NCI-H1930 (cell line): ENCODE measurements around the gene PTPRN2.

Experiments
- DNase-seq, 2 experiments: peaks; one replicate each; lab custom pipeline; 2025; lab: John Stamatoyannopoulos, UW

PTPRN2 gene

DNA sequence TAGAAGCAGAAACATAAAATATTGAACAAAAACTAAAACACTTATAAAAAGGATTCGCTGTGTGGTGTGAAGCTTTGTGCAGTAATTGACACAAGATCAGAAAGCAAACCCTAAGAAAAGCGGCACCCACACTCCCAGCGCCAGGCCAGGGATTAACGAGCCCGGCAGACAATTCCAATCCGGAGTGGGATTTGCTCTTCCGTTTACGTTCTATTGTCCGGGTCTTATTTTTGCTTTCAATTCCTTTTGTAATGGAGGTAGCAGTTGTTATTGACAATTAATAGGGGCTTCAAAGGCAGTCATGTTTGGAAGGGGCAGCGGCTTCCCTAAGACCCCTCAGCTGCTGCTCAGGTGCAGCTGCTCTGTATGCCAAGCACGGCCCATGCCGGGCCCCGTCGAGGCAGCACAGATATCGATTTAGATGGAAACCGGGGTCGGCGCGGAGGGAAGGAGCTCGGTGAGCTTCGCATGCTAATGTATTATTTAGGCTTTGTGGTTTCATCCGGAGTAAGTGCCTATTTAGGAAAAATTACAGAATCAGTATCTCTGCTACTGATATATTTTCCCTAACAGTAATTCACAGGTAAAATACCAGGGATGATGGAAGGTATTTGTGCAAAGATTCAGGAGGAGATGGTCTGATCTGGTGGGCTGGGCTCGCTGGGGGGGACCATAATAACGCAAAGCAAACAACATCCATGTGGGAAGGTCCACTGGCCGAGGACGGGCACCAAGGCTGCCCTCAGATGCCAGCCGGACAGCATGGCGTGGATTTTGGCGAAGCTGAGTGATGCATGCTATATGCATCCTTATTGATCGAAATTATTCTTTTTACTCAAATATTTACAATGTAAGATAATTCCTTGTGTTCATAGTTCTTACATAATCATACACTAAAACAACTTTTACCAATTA lies 561.7 kb downstream of the PTPRN2 start:
- no peak for DNase-seq

DNA sequence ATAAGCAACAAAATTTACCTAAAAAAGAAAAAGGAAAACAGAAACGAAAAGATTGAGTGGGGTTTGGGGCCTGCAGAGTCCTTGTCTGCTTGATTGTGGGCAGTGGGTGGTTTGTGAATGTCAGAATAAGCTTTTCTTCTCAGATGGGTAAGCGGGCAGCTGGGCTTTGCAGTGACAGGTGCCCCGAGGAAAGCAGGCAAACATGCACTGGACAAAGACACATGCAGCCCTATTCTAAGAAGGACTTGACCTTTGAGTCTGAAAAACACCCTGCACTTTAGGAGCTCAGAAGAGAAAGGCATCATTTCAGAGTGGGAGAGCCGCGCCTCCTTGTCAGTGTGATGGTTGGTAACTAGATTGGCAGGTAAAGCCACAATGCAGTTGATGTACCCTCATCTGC lies 562.7 kb downstream of the PTPRN2 start:
- DNase-seq, result no peak

GRCh38 chr7:158024351-158024715 lies 563.3 kb downstream of the PTPRN2 start:
- DNase-seq, result no peak

- DNase-seq, result no peak
Observed at GRCh38 chr7:158023681-158024350, 563.8 kb downstream of the PTPRN2 start.

DNA sequence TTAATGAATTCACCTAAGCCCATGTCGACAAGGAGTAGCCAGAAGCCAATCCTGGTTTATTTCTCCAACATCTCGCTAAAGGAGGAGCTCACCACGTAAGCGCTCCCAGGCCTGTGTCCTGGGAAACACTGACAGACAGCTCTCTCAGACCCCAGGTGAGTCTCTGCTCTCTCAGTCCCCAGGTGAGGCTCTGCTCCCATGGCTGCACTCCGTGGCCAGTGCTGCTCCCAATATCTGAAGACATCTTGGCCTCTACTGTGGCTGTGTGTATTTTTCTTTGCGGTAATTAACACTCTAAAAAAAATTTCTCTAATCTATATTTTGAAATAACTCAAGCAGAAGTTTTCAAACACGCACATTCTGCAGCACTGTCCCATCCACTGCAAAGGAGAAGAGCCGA lies 564.5 kb downstream of the PTPRN2 start:
- DNase-seq, result no peak

DNA sequence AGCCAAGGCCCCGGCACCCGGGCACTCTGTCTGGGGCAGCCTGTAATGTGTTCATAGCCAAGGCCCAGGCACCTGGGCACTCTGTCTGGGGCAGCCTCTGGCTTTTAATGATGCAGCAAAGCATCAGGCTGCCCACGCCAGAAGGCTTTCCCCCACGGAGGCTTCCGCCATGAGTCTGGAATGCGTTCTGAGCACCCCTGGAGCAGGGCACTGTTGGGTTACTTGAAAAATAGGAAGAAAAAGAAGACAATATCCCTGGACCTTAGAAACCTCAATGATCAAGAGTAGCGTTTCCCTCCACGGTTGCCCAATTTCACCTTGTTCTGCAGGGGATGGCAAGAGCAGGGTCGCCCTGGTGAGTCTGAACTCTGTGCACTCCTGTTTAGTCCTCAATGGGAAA lies 565.0 kb downstream of the PTPRN2 start:
- DNase-seq, result no peak

- DNase-seq, result no peak
Observed at GRCh38 chr7:158021836-158022235, 565.8 kb downstream of the PTPRN2 start.

GRCh38 chr7:158020706-158021095 lies 566.9 kb downstream of the PTPRN2 start:
- no peak for DNase-seq

- no peak for DNase-seq
Observed at GRCh38 chr7:158019726-158020705, 567.6 kb downstream of the PTPRN2 start.

DNA sequence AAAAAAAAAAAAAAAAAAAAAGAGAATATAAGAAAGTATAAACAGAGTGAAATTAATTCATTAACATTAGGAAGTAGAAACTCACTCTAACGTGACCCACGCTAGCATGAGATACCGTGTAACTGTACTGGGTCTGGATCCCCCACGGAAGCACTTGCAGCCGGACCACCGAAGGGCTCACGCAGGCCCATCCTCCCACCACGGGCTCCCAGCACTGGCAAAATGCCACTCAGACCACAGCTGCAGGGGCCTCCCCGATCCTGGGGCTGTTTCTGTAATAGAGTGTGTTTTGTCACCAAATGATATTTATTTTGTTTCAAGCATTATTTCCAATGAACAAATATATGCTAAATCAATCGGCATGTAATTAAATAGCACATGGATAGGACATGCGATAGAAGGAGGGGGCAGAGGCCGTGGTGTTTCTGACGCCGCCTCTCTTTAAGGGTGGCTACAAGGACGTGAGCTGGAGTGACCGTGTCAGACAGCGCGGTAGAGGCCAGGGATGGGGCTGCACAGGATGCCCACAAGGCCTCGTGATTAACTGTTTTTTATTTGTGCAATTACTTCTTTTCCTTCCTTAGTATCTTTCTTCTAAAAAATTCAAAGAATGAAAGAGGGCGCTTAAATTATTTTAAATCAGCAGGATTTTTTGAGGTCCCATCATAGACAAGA lies 568.5 kb downstream of the PTPRN2 start:
- DNase-seq, result no peak

GRCh38 chr7:158018098-158018762 lies 569.4 kb downstream of the PTPRN2 start:
- DNase-seq, result no peak

- DNase-seq, result no peak
Observed at GRCh38 chr7:158017111-158018097, 570.2 kb downstream of the PTPRN2 start.

- no peak for DNase-seq
Observed at GRCh38 chr7:158016180-158017097, 571.2 kb downstream of the PTPRN2 start.

GRCh38 chr7:158015403-158016179 lies 572.0 kb downstream of the PTPRN2 start:
- no peak for DNase-seq

DNA sequence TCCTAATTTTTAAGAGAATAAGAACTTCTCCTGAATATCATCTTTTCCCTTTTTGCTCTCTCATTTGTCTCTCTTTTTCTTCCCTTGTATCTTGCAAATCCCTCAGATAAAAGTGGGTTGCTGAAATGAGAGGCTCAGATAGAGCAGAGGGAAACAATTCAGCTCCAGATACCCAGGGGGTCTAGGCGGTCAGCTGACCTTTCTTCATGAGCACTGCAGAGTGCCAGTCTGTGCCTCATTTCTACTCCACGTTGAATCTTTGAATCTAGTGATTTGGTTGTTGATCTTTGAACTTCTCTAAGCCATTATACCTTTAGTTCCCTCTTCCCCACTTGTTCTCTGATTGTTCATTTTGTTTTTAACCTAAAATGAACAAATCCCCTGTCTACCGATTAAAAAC lies 572.6 kb downstream of the PTPRN2 start:
- DNase-seq, result no peak

GRCh38 chr7:158013085-158013668 lies 574.4 kb downstream of the PTPRN2 start:
- DNase-seq, result no peak

DNA sequence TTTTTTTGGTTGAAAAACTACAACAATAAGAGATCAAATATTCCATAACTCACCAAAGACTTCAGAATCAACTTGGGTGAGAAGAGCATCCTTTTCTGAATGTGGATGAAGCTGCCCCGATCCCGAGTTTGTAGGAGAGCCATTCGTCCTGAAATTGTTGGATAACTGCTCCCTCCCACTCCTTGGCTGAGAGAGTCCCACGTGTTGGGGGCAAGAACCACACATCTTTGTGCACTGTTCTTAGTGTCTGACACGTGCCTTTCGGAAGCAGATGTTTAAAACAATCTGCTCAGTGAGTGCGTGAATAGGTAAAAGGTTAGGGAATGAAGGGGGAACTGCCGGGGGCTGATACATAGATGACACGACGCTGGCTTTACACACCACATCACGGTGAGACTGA lies 575.7 kb downstream of the PTPRN2 start:
- no peak for DNase-seq
